ENCODE data around the gene ADSS2.

The ADSS2 gene

GRCh38 chr1:244424649-244425334 is 26.9 kb downstream of the ADSS2 start:
- no peak overlapping the region for H3K4me3 ChIP-seq (ENCODE audit: low read depth, low read length)
- no peak overlapping the region for H2AFZ ChIP-seq (ENCODE audit: low read length, unreplicated experiment)
- H3K27me3 ChIP-seq (ENCODE audit: insufficient read depth, low read length) = no peaks in the 10 kb centered on the region
- no peaks in the 10 kb centered on the region for H3K4me1 ChIP-seq (ENCODE audit: control insufficient read depth, insufficient read depth, low read length, unreplicated experiment)
- no peak overlapping the region for H3K27ac ChIP-seq (ENCODE audit: low read depth, low read length)
- peaks cover 23% of the 10 kb centered on the region for H3K36me3 ChIP-seq (ENCODE audit: insufficient read depth, low read length)
- peaks cover 2% of the 10 kb centered on the region for H3K79me2 ChIP-seq (ENCODE audit: control insufficient read depth, insufficient read depth, low read length, unreplicated experiment)

- Histone ChIP-seq H3K27me3 (ENCODE audit: insufficient read depth, low read length) (no peaks in the 10 kb centered on the region), H3K36me3 (ENCODE audit: insufficient read depth, low read length) (peaks cover 27% of the 10 kb centered on the region), H2AFZ (ENCODE audit: low read length, unreplicated experiment) (no peak overlapping the region), H3K79me2 (ENCODE audit: control insufficient read depth, insufficient read depth, low read length, unreplicated experiment) (no peaks in the 10 kb centered on the region), H3K4me3 (ENCODE audit: low read depth, low read length) (no peak overlapping the region), H3K27ac (ENCODE audit: low read depth, low read length) (no peak overlapping the region), H3K4me1 (ENCODE audit: control insufficient read depth, insufficient read depth, low read length, unreplicated experiment) (no peaks in the 10 kb centered on the region)
These were observed 29.5 kb downstream of the ADSS2 start for GRCh38 chr1:244422174-244422573.

DNA sequence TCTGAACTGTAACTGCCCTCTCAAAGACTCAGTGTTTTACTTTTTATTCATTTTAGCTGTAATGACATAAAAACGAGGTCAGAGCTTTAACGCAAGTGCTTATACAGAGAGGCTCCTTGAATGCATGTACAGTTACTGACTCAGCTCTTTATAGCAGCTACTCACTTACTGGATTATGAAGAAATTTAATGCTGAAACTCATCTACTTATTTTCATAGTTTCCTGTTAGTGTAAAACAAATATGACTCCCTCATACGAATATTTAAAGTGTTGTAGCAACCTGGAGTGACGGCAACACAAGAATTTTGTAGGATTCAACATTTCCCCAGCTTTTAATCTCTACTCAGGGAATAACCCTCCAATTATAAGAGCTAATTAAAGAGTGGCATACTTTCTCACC is 32.7 kb downstream of the ADSS2 start:
- Histone ChIP-seq H3K36me3 (ENCODE audit: insufficient read depth, low read length) (peaks cover 36% of the 10 kb centered on the region), H3K4me1 (ENCODE audit: control insufficient read depth, insufficient read depth, low read length, unreplicated experiment) (peaks cover 2% of the 10 kb centered on the region), H3K4me3 (ENCODE audit: low read depth, low read length) (no peak overlapping the region), H2AFZ (ENCODE audit: low read length, unreplicated experiment) (no peak overlapping the region), H3K79me2 (ENCODE audit: control insufficient read depth, insufficient read depth, low read length, unreplicated experiment) (no peaks in the 10 kb centered on the region), H3K27me3 (ENCODE audit: insufficient read depth, low read length) (no peaks in the 10 kb centered on the region), H3K27ac (ENCODE audit: low read depth, low read length) (no peak overlapping the region)

- Histone ChIP-seq H3K79me2 (ENCODE audit: control insufficient read depth, insufficient read depth, low read length, unreplicated experiment) (no peaks in the 10 kb centered on the region), H3K4me3 (ENCODE audit: low read depth, low read length) (no peak overlapping the region), H3K27ac (ENCODE audit: low read depth, low read length) (no peak overlapping the region), H3K4me1 (ENCODE audit: control insufficient read depth, insufficient read depth, low read length, unreplicated experiment) (peaks cover 2% of the 10 kb centered on the region), H3K36me3 (ENCODE audit: insufficient read depth, low read length) (peaks cover 46% of the 10 kb centered on the region), H3K27me3 (ENCODE audit: insufficient read depth, low read length) (no peaks in the 10 kb centered on the region), H2AFZ (ENCODE audit: low read length, unreplicated experiment) (no peak overlapping the region)
These were observed 37.2 kb downstream of the ADSS2 start for GRCh38 chr1:244414543-244414942.

DNA sequence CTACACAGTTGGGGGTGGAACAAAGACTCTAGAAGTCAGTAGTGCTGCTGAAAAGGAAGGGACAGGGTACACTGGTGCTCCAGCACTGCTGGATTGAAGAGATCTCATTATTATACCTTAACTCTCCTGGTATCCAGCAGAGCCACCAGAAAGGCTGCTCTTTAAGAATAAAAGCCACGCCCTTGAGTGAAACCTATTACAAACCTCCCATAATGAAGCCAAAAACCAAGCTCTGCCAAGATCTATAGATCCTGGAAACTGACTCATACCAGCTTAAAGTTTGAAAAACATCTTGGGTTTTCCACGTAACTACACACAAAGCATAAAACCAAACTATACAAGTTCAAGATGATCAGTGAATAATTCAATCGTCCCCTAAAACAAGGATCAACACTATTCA is 38.0 kb downstream of the ADSS2 start:
- Histone ChIP-seq H3K27me3 (ENCODE audit: insufficient read depth, low read length) (no peaks in the 10 kb centered on the region), H3K79me2 (ENCODE audit: control insufficient read depth, insufficient read depth, low read length, unreplicated experiment) (no peaks in the 10 kb centered on the region), H3K36me3 (ENCODE audit: insufficient read depth, low read length) (peaks cover 50% of the 10 kb centered on the region), H2AFZ (ENCODE audit: low read length, unreplicated experiment) (no peak overlapping the region), H3K4me3 (ENCODE audit: low read depth, low read length) (no peak overlapping the region), H3K4me1 (ENCODE audit: control insufficient read depth, insufficient read depth, low read length, unreplicated experiment) (peaks cover 2% of the 10 kb centered on the region), H3K27ac (ENCODE audit: low read depth, low read length) (no peak overlapping the region)

GRCh38 chr1:244412176-244412575 is 39.5 kb downstream of the ADSS2 start:
- no peaks in the 10 kb centered on the region for H3K27me3 ChIP-seq (ENCODE audit: insufficient read depth, low read length)
- H3K79me2 ChIP-seq (ENCODE audit: control insufficient read depth, insufficient read depth, low read length, unreplicated experiment) = no peaks in the 10 kb centered on the region
- H3K4me3 ChIP-seq (ENCODE audit: low read depth, low read length) = no peak overlapping the region
- H2AFZ ChIP-seq (ENCODE audit: low read length, unreplicated experiment) = no peak overlapping the region
- H3K36me3 ChIP-seq (ENCODE audit: insufficient read depth, low read length) = peaks cover 46% of the 10 kb centered on the region
- H3K27ac ChIP-seq (ENCODE audit: low read depth, low read length) = no peak overlapping the region
- peaks cover 2% of the 10 kb centered on the region for H3K4me1 ChIP-seq (ENCODE audit: control insufficient read depth, insufficient read depth, low read length, unreplicated experiment)

GRCh38 chr1:244409701-244410100 is 42.0 kb downstream of the ADSS2 start:
- no peaks in the 10 kb centered on the region for H3K79me2 ChIP-seq (ENCODE audit: control insufficient read depth, insufficient read depth, low read length, unreplicated experiment)
- H3K36me3 ChIP-seq (ENCODE audit: insufficient read depth, low read length) = peaks cover 47% of the 10 kb centered on the region
- H2AFZ ChIP-seq (ENCODE audit: low read length, unreplicated experiment) = no peak overlapping the region
- peaks cover under 1% of the 10 kb centered on the region for H3K4me1 ChIP-seq (ENCODE audit: control insufficient read depth, insufficient read depth, low read length, unreplicated experiment)
- H3K4me3 ChIP-seq (ENCODE audit: low read depth, low read length) = no peak overlapping the region
- no peaks in the 10 kb centered on the region for H3K27me3 ChIP-seq (ENCODE audit: insufficient read depth, low read length)
- H3K27ac ChIP-seq (ENCODE audit: low read depth, low read length) = no peak overlapping the region

DNA sequence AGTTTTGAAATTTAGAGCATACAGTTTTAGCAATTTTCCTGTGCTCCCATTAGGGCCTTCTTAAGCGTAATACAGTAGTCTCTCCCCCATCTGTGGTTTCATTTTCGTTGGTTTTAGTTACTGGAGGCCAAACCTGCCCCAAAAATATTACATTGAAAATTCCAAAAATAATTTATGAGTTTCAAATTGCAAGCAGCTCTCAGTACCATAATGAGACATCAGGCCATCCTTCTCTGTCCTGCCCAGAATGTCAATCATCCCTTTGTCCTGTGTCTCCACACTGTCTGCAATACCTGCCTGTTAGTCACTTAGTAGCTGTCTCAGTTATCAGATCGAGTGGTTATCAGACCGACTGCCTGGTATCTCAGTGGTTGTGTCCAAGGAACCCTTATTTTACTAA is 45.4 kb downstream of the ADSS2 start:
- no peaks in the 10 kb centered on the region for H3K27me3 ChIP-seq (ENCODE audit: insufficient read depth, low read length)
- H3K79me2 ChIP-seq (ENCODE audit: control insufficient read depth, insufficient read depth, low read length, unreplicated experiment) = no peaks in the 10 kb centered on the region
- no peak overlapping the region for H3K4me3 ChIP-seq (ENCODE audit: low read depth, low read length)
- no peaks in the 10 kb centered on the region for H3K4me1 ChIP-seq (ENCODE audit: control insufficient read depth, insufficient read depth, low read length, unreplicated experiment)
- H2AFZ ChIP-seq (ENCODE audit: low read length, unreplicated experiment) = no peak overlapping the region
- peaks cover 56% of the 10 kb centered on the region for H3K36me3 ChIP-seq (ENCODE audit: insufficient read depth, low read length)
- no peak overlapping the region for H3K27ac ChIP-seq (ENCODE audit: low read depth, low read length)

- H2AFZ ChIP-seq (ENCODE audit: low read length, unreplicated experiment) = no peak overlapping the region
- no peak overlapping the region for H3K27ac ChIP-seq (ENCODE audit: low read depth, low read length)
- H3K79me2 ChIP-seq (ENCODE audit: control insufficient read depth, insufficient read depth, low read length, unreplicated experiment) = no peaks in the 10 kb centered on the region
- no peaks in the 10 kb centered on the region for H3K4me1 ChIP-seq (ENCODE audit: control insufficient read depth, insufficient read depth, low read length, unreplicated experiment)
- H3K4me3 ChIP-seq (ENCODE audit: low read depth, low read length) = no peak overlapping the region
- no peaks in the 10 kb centered on the region for H3K27me3 ChIP-seq (ENCODE audit: insufficient read depth, low read length)
- H3K36me3 ChIP-seq (ENCODE audit: insufficient read depth, low read length) = peaks cover 58% of the 10 kb centered on the region
These were observed 45.9 kb downstream of the ADSS2 start for GRCh38 chr1:244405856-244406255.

GRCh38 chr1:244403431-244403830 is 48.3 kb downstream of the ADSS2 start:
- Histone ChIP-seq H3K79me2 (ENCODE audit: control insufficient read depth, insufficient read depth, low read length, unreplicated experiment) (no peaks in the 10 kb centered on the region), H2AFZ (ENCODE audit: low read length, unreplicated experiment) (no peak overlapping the region), H3K27me3 (ENCODE audit: insufficient read depth, low read length) (no peaks in the 10 kb centered on the region), H3K4me3 (ENCODE audit: low read depth, low read length) (no peak overlapping the region), H3K4me1 (ENCODE audit: control insufficient read depth, insufficient read depth, low read length, unreplicated experiment) (no peaks in the 10 kb centered on the region), H3K36me3 (ENCODE audit: insufficient read depth, low read length) (peaks cover 44% of the 10 kb centered on the region), H3K27ac (ENCODE audit: low read depth, low read length) (no peak overlapping the region)

GRCh38 chr1:244400974-244401373 is 50.7 kb downstream of the ADSS2 start:
- H3K27ac ChIP-seq (ENCODE audit: low read depth, low read length) = no peak overlapping the region
- no peak overlapping the region for H2AFZ ChIP-seq (ENCODE audit: low read length, unreplicated experiment)
- H3K79me2 ChIP-seq (ENCODE audit: control insufficient read depth, insufficient read depth, low read length, unreplicated experiment) = no peaks in the 10 kb centered on the region
- H3K27me3 ChIP-seq (ENCODE audit: insufficient read depth, low read length) = no peaks in the 10 kb centered on the region
- H3K36me3 ChIP-seq (ENCODE audit: insufficient read depth, low read length) = peaks cover 38% of the 10 kb centered on the region
- H3K4me3 ChIP-seq (ENCODE audit: low read depth, low read length) = no peak overlapping the region
- no peaks in the 10 kb centered on the region for H3K4me1 ChIP-seq (ENCODE audit: control insufficient read depth, insufficient read depth, low read length, unreplicated experiment)

All from ACC112 (cell line).